Stimulated activated CD8-positive, alpha-beta memory T cell treated with anti-CD3 and anti-CD28 coated beads, Interleukin-4, amount 100 ng/mL, for 1 hour (primary cell): ENCODE data around the gene ARHGAP21.

Source experiments
- DNase-seq, 2 donors: peaks; one replicate each; pipeline ENCODE4 v3.0.0-alpha.2; 2020; ENCODE audit warnings: low read depth in 2 of 2, low spot score in 1 of 2

The ARHGAP21 gene

DNA sequence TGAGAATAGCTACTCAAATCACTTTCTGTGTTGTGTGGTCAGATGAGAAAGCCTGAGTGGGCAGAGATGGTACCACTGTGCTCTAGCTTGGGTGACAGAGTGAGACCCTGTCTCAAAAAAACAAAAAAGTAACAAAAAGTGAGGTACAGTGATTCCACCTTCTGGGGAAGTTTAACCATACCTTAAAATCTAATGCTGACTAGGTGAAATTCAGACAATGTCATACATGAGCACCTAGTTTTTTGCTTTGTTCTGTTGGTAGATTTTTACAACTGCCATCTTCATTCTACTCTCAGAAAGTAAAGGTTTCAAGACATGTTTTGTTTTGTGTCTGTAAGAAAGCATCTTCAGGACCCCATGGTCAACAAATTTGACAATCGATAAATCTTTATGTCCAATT lies 144.2 kb downstream of the ARHGAP21 start:
- no peak for DNase-seq

DNA sequence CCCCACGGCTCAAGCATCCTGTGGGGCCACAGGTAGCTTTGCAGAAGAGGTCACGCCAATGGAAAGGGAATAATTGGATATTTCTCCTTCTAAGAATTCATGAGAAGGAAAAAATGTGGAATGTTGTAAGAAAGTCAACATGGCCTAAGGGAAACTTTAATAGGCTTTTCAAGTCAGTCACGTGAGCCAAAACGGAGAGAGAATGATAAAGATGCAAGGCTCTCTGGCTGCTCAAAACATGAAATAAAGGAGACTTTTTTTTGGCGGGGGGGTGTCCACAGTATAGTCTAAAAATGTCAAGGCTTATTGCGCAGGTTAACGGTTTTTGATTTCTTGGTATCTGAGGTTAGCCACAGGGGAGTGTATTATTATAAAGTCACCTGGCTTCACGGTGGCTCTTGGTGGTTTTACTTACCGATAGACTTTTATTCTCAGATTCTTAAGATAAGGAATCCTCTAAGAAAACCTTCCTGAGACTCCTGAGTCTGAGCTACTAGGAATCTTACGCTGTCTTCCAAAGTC lies 148.1 kb downstream of the ARHGAP21 start:
- DNase-seq, result no peak

DNA sequence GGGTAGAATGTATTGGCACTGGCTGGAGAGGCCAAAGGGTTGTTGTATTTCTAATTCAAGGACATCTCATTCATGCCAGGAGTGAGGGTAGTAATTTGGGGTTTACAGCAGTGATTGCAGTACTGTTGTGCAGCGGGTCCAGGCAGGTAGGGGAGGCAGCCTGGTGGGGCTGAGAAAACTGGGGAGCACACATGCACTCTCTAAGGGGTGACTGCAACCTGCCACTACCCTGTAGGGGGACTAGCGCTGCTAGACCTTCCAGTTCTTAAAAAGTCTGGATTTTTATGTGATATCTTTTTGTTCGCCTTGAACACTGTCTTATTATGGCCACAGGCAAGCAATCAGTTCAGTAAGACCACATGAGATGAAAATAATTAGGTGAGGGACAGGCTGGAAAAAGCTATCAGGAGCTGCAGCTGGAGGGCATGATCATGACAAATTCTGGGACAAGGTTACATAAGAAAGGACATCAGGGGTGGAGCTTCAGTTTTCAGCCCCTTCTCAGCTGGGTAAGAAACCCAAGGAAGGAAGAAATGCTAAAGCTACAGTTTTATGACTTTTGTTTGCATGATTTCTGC lies 149.0 kb downstream of the ARHGAP21 start:
- DNase-seq, result no peak

DNA sequence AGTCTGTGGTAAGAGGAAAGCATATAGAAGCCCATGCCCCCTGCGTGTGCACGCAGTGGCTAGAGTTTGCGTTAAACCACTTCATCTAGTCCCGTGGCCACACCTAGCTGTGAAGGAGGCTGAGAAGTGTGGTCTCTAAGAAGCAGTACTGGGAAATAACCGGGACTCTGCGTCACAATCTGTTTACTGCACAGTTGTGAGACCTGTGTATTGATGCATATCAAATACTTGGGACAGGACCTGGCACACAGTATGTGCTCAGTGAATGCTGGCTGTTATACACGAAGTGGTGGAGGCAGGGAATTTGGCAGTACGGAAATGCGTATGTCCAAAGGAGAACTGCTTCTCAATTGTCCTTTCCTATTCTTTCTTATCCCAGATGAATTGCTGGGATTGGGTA lies 149.5 kb downstream of the ARHGAP21 start:
- DNase-seq, result no peak

DNA sequence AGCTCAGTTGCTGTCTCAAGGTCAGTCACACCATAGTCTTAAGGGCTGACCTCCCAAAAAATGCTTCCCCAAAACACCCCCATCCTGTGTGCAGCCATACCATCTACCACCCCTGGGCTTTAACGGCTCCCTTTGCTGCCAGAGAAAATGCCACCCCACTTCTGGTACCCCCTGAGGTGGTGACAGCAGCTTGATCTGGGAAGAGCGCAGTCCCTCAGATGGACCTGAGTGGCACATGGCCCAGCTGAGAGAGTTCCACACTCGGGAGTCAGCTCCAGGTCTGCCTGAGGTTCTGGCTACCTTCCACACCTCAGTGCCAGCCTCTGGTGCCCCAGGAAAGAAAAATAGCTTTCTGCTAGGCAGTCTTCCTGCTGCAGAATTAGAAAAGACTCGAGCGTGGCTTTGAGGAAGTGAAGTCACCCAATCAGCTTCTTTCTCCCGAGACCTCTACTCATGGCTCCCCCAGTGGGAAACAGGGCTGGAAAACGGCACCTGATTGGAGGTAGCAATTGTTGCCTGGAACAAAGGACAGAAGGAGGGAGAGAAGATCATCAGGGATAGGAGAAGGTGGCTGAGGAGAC lies 151.7 kb downstream of the ARHGAP21 start:
- DNase-seq, result no peak

DNA sequence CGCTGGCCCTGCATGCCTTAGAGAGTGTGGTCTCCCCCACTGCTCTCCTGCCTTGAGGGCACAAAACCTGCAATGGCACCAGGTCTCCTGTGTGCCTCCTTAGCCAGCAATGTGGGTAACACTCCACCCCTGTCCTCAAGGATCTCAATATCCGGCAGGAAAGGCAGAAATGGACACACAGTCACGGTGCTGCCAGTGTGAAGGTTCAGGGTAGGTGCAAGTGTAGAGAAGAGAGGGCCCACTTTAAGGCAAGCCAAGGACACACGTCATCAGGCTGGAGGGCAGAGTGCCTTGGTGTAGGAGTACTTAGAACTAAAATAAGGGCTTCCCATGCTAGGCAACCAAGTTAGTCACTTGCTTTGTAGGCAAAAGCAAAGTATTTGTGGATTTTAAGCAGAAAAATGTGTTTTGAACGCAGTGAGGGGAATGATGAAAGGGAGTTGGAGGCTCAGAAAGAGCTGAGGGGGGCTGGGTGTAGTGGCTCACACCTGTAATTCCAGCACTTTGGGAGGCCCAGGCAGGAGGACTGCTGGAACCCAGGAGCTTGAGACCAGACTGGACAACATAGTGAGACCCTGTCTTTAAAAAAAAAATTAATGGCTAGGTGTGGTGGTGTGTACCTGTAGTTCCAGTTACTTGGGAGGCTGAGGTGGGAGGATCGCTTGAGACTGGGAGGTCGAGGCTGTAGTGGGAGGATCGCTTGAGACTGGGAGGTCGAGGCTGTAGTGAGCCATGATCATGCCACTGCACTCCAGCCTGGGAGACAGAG lies 152.8 kb downstream of the ARHGAP21 start:
- no peak for DNase-seq

DNA sequence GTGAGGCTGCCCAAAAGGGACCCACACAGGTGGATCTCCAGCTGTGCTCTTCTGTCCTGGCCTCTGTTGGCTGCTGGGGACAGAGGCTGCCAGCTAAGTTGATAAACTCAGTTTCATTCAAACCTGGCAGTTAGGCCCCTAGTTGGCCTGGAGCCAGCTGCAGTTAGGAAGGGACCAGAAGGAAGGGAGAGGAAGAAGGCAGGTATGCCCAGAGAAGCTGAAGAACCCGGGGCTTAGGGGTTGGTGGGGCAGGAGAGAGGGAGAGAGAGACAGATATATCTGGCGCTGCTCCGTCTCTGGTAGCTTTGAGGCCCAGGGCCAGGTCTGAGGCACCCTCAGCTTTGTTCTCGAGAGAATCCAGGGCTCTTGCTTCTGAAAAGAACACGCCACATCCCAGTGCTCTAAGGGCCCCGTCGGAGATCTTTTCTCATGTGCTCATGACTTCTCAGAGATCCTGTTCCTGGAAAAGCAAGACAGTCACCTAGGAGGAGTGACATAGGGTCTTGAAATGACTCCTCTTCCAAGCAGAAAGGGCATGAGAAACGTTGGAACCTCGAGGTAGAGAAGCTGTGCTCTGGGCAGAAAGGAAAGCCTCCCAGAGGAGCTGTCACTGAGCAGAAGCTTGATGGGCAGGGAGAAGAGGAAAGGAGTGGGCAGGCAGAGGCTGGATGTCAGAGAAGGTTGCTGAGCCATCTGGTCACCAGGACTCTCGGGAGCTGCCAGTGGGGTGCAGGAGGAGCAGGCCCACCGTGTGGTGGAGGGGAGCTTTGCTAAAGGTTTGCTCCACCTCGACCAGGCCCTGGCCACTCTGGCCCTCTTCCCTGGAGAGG lies 153.6 kb downstream of the ARHGAP21 start:
- DNase-seq, result no peak

DNA sequence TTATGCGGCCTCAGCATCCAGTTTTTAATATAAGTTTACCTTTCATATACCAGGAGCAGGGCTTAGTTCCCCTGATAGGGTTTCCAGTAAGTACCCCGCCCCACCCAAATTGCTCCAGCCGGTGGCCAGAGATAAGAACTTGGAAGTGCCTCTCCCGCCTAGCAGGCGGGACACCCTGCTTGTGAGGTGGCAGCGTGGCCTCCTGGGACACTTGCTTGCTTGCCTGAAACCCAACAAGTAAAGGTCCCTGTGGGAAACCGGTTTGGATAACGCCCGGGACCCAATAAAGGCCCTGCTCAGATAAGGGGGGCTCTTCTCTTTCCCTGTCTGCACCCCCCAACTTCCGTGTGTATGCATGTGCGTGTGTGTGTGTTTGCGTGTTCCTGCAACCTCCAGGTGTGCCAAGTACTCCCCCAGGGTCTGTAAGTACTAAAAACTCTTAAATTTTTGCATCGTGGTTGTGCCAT lies 154.3 kb downstream of the ARHGAP21 start:
- DNase-seq, result no peak

DNA sequence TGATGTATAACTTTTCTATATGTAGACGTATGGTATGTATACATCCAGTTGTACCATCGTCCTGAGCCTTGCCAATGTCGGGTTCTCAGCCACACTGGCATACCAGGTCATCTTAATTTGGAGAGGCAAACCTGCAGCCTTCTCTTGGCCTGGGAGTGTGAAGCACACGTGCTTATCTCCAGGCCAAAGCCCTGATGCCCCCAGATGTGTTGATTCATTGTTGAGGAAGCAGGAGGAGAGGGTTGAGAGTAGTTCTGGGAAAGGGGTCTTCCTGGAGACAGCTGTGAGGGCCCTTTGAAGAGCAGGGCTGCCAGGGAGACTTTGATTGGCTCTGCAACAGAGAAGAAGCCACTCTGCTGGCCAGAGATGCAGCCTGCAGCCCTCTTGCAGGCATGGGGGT lies 155.6 kb downstream of the ARHGAP21 start:
- no peak for DNase-seq

DNA sequence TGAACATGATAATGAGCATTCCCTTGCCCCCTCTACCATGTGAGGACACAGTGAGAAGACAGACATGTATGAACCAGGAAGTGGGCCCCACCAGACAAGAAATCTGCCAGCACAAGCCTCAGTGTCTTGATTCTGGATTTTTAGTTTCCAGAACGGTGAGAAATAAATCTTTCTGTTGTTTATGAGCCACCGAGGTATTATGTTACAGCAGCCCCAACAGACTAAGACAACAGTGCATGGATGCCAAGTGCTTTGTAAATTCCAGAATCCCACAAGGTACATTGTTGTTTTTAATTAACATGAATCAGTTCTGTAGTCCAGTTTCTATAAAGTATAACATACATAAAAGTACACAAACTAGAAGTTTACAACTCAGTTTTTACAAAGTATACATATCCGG lies 162.2 kb downstream of the ARHGAP21 start:
- DNase-seq, result no peak

DNA sequence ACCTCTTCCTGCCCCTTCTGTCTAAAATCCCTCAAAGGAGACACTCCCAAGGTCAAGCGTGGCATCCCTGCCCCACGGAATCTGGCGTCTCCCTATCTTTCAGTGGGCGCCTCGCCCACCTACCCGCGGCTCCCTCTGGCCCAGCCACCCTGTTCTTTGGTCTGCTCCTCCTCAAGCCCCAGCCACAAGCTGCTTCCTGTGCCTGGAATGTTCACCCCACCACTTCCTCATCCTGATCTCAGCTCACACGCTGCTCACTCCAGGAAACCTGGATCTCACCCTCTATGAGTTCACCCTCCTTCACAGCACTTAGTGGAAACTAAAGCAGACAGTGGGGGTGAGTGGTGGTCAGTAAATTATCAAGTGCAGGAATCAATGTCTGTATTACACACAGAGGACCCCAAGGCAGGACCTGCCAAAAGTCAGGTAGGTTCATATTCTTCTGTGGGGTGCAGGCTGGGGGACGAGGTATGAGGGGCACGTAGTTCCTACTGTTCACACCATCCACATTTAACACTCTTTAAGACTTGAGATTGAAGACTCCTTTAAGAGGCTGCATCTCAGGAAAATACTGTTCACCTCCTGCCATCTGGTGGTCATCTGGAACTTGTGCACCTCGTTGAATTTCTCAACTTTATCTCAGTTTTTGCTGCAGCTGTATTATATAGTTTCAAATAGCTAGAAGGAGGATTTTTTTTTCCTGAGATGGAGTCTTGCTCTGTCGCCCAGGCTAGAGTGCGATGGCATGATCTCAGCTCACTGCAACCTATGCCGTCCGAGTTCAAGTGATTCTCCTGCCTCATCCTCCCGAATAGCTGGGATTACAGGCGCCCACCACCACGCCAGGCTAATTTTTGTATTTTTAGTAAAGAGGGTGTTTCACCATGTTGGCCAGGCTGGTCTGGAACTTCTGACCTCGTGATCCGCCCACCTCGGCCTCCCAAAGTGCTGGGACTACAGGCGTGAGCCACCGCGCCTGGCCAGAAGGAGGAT lies 166.6 kb downstream of the ARHGAP21 start:
- DNase-seq, result no peak

DNA sequence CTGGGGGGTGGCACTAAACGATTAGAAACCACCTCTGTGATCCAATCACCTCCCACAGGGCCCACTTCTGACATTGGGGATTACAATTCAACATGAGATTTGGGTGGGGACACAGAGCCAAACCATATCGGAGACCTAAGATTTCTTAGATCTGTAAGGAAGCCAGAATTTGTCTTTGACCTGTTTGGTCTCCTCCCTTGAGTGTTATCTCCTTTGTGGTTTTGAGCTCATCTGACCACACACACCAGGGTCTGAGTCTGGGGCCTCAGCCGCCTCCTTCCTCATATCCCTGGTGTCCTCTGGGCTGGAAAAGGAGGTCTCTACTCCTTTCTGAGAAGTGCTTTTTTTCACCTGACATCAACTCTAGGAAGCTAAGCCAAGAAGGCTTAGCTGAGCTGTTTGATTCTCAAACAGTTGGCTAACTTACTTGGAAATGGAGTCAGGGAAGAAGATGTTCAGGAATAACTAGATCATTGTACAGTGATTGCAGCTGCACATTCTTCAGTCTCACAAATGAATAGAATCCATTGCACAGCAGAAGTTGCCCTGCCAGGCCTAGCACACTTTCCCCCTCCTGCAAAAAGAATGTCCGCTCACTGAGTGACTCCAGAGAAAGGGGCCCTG lies 167.4 kb downstream of the ARHGAP21 start:
- DNase-seq, result no peak

DNA sequence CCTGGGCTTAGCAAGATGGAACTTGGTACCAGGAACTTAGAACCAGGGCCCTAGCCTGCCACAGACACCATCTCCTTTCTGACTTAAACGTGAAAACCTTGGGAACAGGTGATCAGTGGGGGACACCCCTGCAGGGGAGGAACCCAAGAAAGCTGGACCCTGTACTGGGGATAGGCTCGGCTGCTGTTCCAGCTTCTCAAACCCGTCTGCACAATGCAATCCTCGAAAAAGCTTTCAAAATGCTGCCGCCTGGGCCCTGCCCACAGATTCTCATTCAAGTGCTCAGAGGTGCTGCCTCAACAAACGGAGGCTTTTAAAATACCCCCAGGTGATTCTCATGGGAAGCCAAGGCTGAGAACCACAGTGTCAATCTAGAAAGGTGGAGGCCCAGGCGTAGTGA lies 169.7 kb downstream of the ARHGAP21 start:
- DNase-seq, result no peak

DNA sequence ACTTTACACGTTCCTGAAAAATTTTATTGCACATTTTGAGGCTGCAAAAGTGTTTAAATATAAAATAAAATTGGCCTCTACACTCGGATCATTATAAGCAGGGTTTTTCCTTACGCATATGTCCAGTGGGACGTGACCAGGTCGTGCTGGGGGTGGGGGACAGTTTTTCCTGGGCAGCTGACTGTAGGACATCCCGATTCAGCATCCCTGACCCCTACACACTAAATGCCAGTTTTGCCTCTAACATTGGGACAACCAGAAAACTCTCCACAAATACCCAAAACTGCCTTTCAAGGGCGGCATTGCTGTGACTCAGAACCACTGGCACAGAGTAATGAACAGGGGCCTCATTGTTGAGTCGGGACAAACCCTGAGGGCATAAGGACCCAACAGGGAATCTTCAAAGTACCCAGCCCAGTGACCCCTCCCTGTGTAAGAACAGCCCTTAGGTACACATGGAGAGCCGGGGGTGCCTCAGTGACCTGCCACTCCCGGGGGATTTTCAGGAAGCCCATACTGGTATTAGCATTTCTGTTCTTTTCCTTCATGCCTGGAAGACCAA lies 170.6 kb downstream of the ARHGAP21 start:
- DNase-seq, result no peak

DNA sequence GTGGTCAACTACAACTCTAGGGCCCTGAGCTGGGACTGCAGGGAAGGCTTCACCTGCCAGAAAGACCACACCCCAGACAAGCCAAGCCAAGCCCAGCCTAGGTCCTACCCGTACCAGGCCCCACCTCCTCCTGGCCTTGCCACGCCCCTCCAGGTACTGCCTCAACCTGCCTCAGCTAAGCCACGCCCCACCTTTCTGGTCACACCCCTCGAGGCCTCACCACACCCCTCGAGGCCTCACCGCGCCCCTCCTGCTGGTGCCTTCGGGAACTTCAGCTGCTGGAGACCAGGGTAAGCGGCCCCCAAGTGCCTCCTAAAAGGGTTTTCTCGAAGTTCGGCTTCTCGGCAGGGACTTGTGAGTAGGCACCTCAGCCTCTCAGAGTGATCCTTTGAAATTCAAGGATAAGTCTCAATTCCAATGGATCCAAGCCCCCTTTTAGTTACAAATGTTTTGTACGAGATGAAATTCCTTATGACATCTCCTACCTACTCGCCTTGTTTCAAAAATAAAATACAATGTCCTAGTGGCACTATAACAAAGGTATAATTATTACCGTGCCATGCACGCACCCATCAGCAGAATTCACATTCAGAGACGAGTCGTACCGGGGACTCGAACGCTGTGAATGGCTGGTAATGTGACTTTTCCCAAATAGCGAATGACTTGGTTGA lies 171.2 kb downstream of the ARHGAP21 start:
- no peak for DNase-seq

DNA sequence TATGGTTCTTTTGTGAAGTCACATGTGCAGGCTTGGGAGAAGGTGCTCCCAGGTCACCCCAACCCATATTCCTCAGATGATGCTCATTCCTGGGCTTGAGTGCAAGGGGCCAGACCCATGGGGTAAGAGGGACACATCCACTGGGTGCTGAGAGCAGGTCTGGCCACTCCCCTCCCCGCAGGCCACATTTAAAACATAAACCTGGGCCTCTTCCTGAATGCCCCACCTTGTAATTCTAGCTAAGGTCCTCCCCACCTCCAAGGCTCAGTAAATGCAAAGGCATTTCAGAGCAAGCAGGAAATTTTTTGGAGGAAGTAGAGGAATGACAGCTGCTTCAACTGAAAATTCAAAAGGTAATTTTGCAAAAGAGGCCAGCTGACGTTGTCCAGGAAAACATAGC lies 172.5 kb downstream of the ARHGAP21 start:
- DNase-seq, result no peak

DNA sequence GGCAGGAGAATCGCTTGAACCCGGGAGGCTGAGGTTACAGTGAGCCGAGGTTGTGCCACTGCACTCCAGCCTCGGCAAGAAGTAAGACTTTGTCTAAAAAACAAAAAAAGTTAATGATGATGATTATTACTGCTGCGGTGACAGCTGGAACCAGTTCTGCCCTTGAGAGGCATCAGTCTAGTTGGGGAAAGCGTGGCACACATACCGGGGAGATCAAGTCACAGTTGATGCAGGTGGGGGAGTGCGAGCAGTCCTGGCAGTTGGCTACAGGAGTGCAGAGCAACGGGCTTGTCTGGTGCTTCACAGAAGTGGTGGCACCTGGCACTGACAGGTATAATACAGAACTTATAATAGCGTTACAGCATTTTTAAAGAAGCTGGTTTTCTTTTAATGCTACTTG lies 173.0 kb downstream of the ARHGAP21 start:
- no peak for DNase-seq

DNA sequence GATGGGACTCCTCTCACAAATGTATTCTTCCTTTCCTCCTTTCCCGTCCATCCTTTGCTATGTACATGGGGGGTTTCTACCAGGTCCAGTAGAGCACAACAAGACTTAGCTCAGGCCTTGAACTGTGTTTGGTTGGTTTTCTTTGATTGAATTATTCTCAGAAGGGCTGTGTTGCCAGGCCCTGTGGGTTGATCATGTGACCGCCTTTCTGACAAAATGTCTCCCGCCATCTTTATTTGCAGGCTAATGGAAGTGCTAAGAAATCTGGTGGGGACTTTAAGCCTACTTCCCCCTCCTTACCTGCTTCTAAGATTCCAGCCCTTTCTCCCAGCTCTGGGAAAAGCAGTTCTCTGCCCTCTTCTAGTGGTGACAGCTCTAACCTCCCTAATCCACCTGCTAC lies 178.1 kb downstream of the ARHGAP21 start:
- DNase-seq, result no peak

DNA sequence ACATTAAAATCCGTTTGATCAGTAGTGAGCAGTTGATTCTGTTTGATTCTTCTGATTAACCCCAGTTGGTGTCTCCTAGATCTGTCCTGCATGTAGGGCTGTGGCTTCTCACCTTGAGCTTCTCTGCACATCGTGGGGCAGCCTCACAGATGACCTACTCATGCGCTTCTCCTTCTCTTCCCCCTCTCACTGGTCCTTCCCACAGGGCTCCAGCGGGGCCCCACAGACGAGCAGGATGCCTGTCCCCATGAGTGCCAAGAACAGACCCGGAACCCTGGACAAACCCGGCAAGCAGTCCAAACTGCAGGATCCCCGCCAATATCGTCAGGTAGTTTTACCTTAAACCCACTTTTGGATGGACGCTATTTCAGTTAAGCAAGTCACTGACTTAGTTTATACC lies 178.9 kb downstream of the ARHGAP21 start:
- no peak for DNase-seq
